Skeletal muscle tissue (tissue), 4 donors: ENCODE results near the gene ZHX3. TPM values are rescaled to one million over a fixed set of nuclear protein-coding genes. Genes with fewer than 3 reads are reported as not detected.

ENCODE experiments used
- H3K27ac ChIP-seq: one replicate; pipeline ENCODE4 v1.7.0; 2013; ENCODE audit warnings: mild to moderate bottlenecking, low read depth, low read length, inconsistent platforms
- H3K27me3 ChIP-seq, 3 donors: one replicate each; pipeline ENCODE4 v1.7.0; 2013; ENCODE audit warnings: low read length in 3 of 3; ENCODE audit not compliant: control insufficient read depth in 3 of 3, insufficient read depth in 3 of 3
- H3K36me3 ChIP-seq, 3 donors: one replicate each; pipeline ENCODE4 v1.7.0; 2013; ENCODE audit warnings: low read length in 3 of 3; ENCODE audit not compliant: control insufficient read depth in 3 of 3, insufficient read depth in 3 of 3
- H3K4me1 ChIP-seq, 3 donors: one replicate each; pipeline ENCODE4 v1.7.0; 2013; ENCODE audit warnings: low read length in 3 of 3, mild to moderate bottlenecking in 3 of 3; ENCODE audit not compliant: control insufficient read depth in 3 of 3, insufficient read depth in 3 of 3
- H3K4me3 ChIP-seq, 3 donors: one replicate each; pipeline ENCODE4 v1.7.0; 2013; ENCODE audit warnings: low read length in 3 of 3
- H3K9ac ChIP-seq, 3 donors: one replicate each; pipeline ENCODE4 v1.7.0; 2013; ENCODE audit warnings: low read length in 3 of 3, mild to moderate bottlenecking in 3 of 3, moderate library complexity in 2 of 3, low read depth in 1 of 3
- H3K9me3 ChIP-seq, 3 donors: one replicate each; pipeline ENCODE4 v1.7.0; 2013; ENCODE audit warnings: low read length in 3 of 3; ENCODE audit not compliant: control insufficient read depth in 3 of 3
- total RNA-seq: library from RNA; depleted of rRNA; stranded (reverse); fragments of >200 nt; gene quantifications from one replicate; pipeline ENCODE4 v1.2.3, GENCODE V29; 2014
- donor health status: Osteomylitis.

The ZHX3 gene
- total RNA-seq, 1 donor from 2014 or later = 4.7 TPM

GRCh38 chr20:41234041-41234440, 83.5 kb downstream of the ZHX3 start:
- no peak overlapping the region for H3K4me3 ChIP-seq
- no peaks in the 10 kb centered on the region for H3K36me3 ChIP-seq
- H3K27me3 ChIP-seq = no peaks in the 10 kb centered on the region
- peak overlapping the region; percentile 81 for H3K27ac ChIP-seq
- peak overlapping the region in 1 of 3 donors; percentile 6 for H3K9ac ChIP-seq
- peaks cover 34 to 42% (median 39%) of the 10 kb centered on the region in 3 donors for H3K4me1 ChIP-seq
- no peaks in the 10 kb centered on the region for H3K9me3 ChIP-seq

GRCh38 chr20:41232973-41233926, 84.3 kb downstream of the ZHX3 start:
- Histone ChIP-seq H3K9ac (peak overlapping the region in 2 of 3 donors; percentile 16 to 46), H3K27me3 (no peaks in the 10 kb centered on the region), H3K4me1 (peaks cover 37 to 45% (median 42%) of the 10 kb centered on the region in 3 donors), H3K27ac (peak overlapping the region; percentile 81), H3K4me3 (peak overlapping the region in 1 of 3 donors; percentile 16), H3K36me3 (no peaks in the 10 kb centered on the region), H3K9me3 (no peaks in the 10 kb centered on the region)

- Histone ChIP-seq H3K27ac (no peak overlapping the region), H3K9ac (no peak overlapping the region), H3K27me3 (no peaks in the 10 kb centered on the region), H3K36me3 (no peaks in the 10 kb centered on the region), H3K4me3 (no peak overlapping the region), H3K4me1 (peaks cover 37 to 45% (median 42%) of the 10 kb centered on the region in 3 donors), H3K9me3 (no peaks in the 10 kb centered on the region)
Observed at GRCh38 chr20:41231136-41231535, 86.4 kb downstream of the ZHX3 start.

- Histone ChIP-seq H3K36me3 (no peaks in the 10 kb centered on the region), H3K27ac (no peak overlapping the region), H3K4me3 (no peak overlapping the region), H3K9ac (no peak overlapping the region), H3K9me3 (no peaks in the 10 kb centered on the region), H3K27me3 (no peaks in the 10 kb centered on the region), H3K4me1 (peaks cover 37 to 45% (median 42%) of the 10 kb centered on the region in 3 donors)
Observed at GRCh38 chr20:41230136-41230535, 87.4 kb downstream of the ZHX3 start.

DNA sequence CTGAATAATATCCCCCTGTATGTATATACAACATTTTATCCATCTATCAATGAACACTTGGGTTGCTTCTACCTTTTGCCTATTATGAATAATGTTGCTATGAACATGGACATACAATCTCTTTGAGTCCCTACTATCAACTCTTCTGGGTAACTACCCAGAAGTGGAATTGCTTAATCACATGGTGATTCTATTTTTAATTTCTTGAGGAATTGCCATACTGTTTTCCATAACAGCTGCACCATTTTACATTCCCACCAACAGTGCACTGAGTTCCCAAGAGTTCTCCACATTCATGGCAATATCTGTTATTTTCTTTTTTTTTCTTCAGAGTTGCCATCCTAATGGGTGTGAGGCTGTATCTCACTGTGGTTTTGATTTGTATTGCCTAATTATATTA, 88.3 kb downstream of the ZHX3 start:
- H3K36me3 ChIP-seq = no peaks in the 10 kb centered on the region
- H3K9me3 ChIP-seq = no peaks in the 10 kb centered on the region
- no peak overlapping the region for H3K9ac ChIP-seq
- H3K27me3 ChIP-seq = no peaks in the 10 kb centered on the region
- H3K4me1 ChIP-seq = peaks cover 28 to 36% (median 33%) of the 10 kb centered on the region in 3 donors
- H3K4me3 ChIP-seq = no peak overlapping the region
- H3K27ac ChIP-seq = peak overlapping the region; percentile 31

- Histone ChIP-seq H3K36me3 (no peaks in the 10 kb centered on the region), H3K9ac (no peak overlapping the region), H3K4me1 (peaks cover 24 to 32% (median 29%) of the 10 kb centered on the region in 3 donors), H3K9me3 (no peaks in the 10 kb centered on the region), H3K27me3 (no peaks in the 10 kb centered on the region), H3K4me3 (no peak overlapping the region), H3K27ac (peak overlapping the region; percentile 31)
Observed at GRCh38 chr20:41228858-41229257, 88.7 kb downstream of the ZHX3 start.

- Histone ChIP-seq H3K4me3 (no peak overlapping the region), H3K9ac (no peak overlapping the region), H3K36me3 (no peaks in the 10 kb centered on the region), H3K27ac (no peak overlapping the region), H3K9me3 (no peaks in the 10 kb centered on the region), H3K27me3 (no peaks in the 10 kb centered on the region), H3K4me1 (peaks cover 19 to 22% (median 19%) of the 10 kb centered on the region in 3 donors)
Observed at GRCh38 chr20:41226426-41226825, 91.1 kb downstream of the ZHX3 start.

DNA sequence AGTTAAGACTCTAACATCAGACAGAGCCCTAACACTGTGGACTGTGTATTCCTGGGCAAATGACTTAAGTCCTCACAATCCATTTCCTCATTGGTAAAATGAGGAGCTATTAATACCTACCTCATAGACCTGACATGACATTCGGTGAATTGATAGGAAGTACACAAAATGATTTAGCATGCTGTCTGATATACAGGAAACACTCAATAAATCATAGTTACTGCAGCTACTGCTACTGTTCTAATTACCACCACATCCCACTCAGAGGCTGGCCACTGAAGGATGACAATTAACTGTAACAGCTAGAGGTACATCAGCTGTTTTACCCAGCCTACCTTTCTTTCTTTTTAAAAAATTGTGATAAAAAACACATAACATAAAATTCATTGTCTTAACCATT, 92.4 kb downstream of the ZHX3 start:
- Histone ChIP-seq H3K9ac (no peak overlapping the region), H3K9me3 (no peaks in the 10 kb centered on the region), H3K36me3 (no peaks in the 10 kb centered on the region), H3K27ac (no peak overlapping the region), H3K4me1 (peaks cover 16 to 20% (median 17%) of the 10 kb centered on the region in 3 donors), H3K27me3 (no peaks in the 10 kb centered on the region), H3K4me3 (no peak overlapping the region)

DNA sequence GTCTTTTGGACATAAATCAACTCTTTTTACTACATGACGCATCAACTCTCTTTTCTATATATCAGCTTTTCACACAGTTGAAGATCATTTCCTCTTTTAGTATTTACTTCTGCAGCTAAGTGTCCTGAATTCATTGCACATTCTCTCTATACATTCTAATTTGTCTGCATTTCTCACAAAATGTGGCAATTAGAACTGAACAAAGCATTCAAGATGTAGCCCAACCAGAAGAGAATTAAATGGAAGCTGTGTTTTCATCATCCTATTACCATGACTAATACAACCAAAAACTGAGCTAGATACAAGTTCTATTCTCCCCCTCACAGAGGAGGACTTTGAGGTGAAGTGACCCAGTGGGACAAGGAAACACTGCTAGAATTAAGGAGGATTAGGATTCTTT, 93.2 kb downstream of the ZHX3 start:
- Histone ChIP-seq H3K4me3 (no peak overlapping the region), H3K9ac (no peak overlapping the region), H3K9me3 (no peaks in the 10 kb centered on the region), H3K27ac (no peak overlapping the region), H3K27me3 (no peaks in the 10 kb centered on the region), H3K36me3 (no peaks in the 10 kb centered on the region), H3K4me1 (peaks cover 9 to 16% (median 16%) of the 10 kb centered on the region in 3 donors)

- H3K27ac ChIP-seq = no peak overlapping the region
- no peaks in the 10 kb centered on the region for H3K36me3 ChIP-seq
- H3K4me1 ChIP-seq = peaks cover 5 to 13% (median 10%) of the 10 kb centered on the region in 3 donors
- H3K27me3 ChIP-seq = no peaks in the 10 kb centered on the region
- H3K9me3 ChIP-seq = no peaks in the 10 kb centered on the region
- no peak overlapping the region for H3K4me3 ChIP-seq
- no peak overlapping the region for H3K9ac ChIP-seq
Observed at GRCh38 chr20:41223112-41223511, 94.4 kb downstream of the ZHX3 start.
